Neural progenitor cell (in vitro differentiated cells): ENCODE measurements around the gene RFPL4AL1.
"Not testable (repeated sequence)": the region's sequence is repeated elsewhere in the genome, so short reads cannot be mapped to it uniquely, and the experiment has no call there.

Experiments
- CTCF ChIP-seq: fragments of 200-600 bp; sonication (generic); IDR thresholded peaks from 2 replicates; pipeline ENCODE4 v1.5.1; 2017; ENCODE audit warnings: antibody characterized with exemption, mild to moderate bottlenecking
- EZH2 ChIP-seq: fragments of 200-600 bp; sonication (generic); IDR thresholded peaks from 2 replicates; pipeline ENCODE4 v1.6.1; 2017; ENCODE audit warnings: antibody characterized with exemption, mild to moderate bottlenecking, moderate library complexity

DNA sequence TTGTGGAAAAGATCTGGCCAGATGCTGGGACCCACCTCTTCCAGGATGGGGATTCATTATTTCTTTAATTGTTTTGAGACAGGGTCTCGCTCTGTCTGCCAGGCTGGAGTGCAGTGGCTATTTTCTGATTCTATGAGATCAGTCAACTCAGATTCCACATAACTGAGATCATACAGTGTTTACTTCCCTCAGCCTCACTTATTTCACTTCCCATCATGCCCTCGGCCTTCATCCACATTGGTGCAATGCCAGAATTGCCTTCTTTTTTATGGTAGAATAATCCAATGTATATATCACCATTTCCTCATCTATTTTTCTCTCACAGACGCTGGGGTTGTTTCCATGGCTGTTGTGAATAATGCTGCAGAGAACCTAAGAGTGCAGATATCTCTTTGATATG is 714 bp downstream of the RFPL4AL1 start:
- TF ChIP-seq CTCF, EZH2: not testable (repeated sequence)
